Peyer's patch (tissue), 4 donors: ENCODE data around the gene ZNF526. TPM values are rescaled to one million over a fixed set of nuclear protein-coding genes. Genes with fewer than 3 reads are reported as not detected.

Experiments used
- DNase-seq, 3 donors: peaks; one replicate each; pipeline ENCODE4 v3.0.0-alpha.2; 2017 to 2019
- H3K27ac ChIP-seq, 4 donors: fragments of 200-600 bp; sonication (generic); one replicate each; pipeline ENCODE4 v1.5.1; 2016 to 2019
- H3K27me3 ChIP-seq, 2 donors: fragments of 200-600 bp; sonication (generic); one replicate each; pipeline ENCODE4 v1.5.1; 2019
- H3K36me3 ChIP-seq, 3 donors: fragments of 200-600 bp; sonication (generic); one replicate each; pipeline ENCODE4 v1.5.1; 2016 to 2019
- H3K4me1 ChIP-seq, 4 donors: fragments of 200-600 bp; sonication (generic); one replicate each; pipeline ENCODE4 v1.5.1; 2016 to 2019
- H3K4me3 ChIP-seq, 4 donors: fragments of 200-600 bp; sonication (generic); 1 replicate in 3 of 4; 2 replicates in 1 of 4; pipeline ENCODE4 v1.5.1; 2016 to 2019; ENCODE audit warnings: mild to moderate bottlenecking in 1 of 4
- H3K9me3 ChIP-seq, 4 donors: fragments of 200-600 bp; sonication (generic); one replicate each; pipeline ENCODE4 v1.5.1; 2016 to 2019; ENCODE audit warnings: mild to moderate bottlenecking in 1 of 4
- CTCF ChIP-seq, 6 experiments: fragments of 450-650 bp in 4 of 6; fragments of 200-600 bp in 2 of 6; sonication (generic) in 1 of 6; IDR thresholded peaks; one replicate each; pipeline ENCODE4 v1.5.1; 2017 to 2019; ENCODE audit warnings: antibody characterized with exemption in 6 of 6, mild to moderate bottlenecking in 3 of 6, moderate library complexity in 1 of 6
- POLR2A ChIP-seq, 2 donors: fragments of 450-650 bp; IDR thresholded peaks; one replicate each; pipeline ENCODE4 v1.5.1; 2017; ENCODE audit warnings: antibody characterized with exemption in 2 of 2, mild to moderate bottlenecking in 2 of 2, moderate library complexity in 2 of 2
- total RNA-seq, 4 donors: library from RNA; depleted of rRNA; stranded (reverse); fragments of >200 nt; gene quantifications; one replicate each; pipeline ENCODE4 v1.1.0, GENCODE V29; 2016

ZNF526 gene
- total RNA-seq, 4 donors from 2014 or later = 9.1 to 14.0 (median 12.3) TPM

- DNase-seq = peak in 2 of 3 donors; percentile 48 to 67
- Histone ChIP-seq H3K4me1 (peaks cover 0 to 53% (median 41%) of the 10 kb centered on the region in 4 donors), H3K4me3 (no peak overlapping the region), H3K9me3 (no peaks in the 10 kb centered on the region), H3K27ac (peak overlapping the region in 3 of 4 donors; percentile 7 to 64 (median 55)), H3K36me3 (peaks cover 0 to 54% (median 0%) of the 10 kb centered on the region in 3 donors), H3K27me3 (no peaks in the 10 kb centered on the region)
- TF ChIP-seq CTCF (IDR thresholded peaks at IDR 0.05) (no peak), POLR2A (IDR thresholded peaks at IDR 0.05) (no peak)
These were observed 22.7 kb upstream of the ZNF526 start for GRCh38 chr19:42197375-42197817.

- H3K27ac ChIP-seq = peak overlapping the region; percentile 66 to 93 (median 78)
- H3K4me1 ChIP-seq = peaks cover 0 to 64% (median 41%) of the 10 kb centered on the region in 4 donors
- DNase-seq = peak in 2 of 3 donors; percentile 92 to 93
- no peak for TF ChIP-seq CTCF (IDR thresholded peaks at IDR 0.05)
- no peak for TF ChIP-seq POLR2A (IDR thresholded peaks at IDR 0.05)
- H3K4me3 ChIP-seq = peak overlapping the region; percentile 16 to 41 (median 20)
- no peaks in the 10 kb centered on the region for H3K9me3 ChIP-seq
- peaks cover 0 to 68% (median 0%) of the 10 kb centered on the region in 3 donors for H3K36me3 ChIP-seq
- H3K27me3 ChIP-seq = no peaks in the 10 kb centered on the region
These were observed 21.3 kb upstream of the ZNF526 start for GRCh38 chr19:42198676-42199439.

- TF ChIP-seq CTCF (IDR thresholded peaks at IDR 0.05) (peak in 3 of 6 experiments; percentile 6 to 18 (median 8)), POLR2A (IDR thresholded peaks at IDR 0.05) (no peak)
- H3K36me3 ChIP-seq = peaks cover 0 to 76% (median 0%) of the 10 kb centered on the region in 3 donors
- H3K4me3 ChIP-seq = peak overlapping the region; percentile 16 to 41 (median 20)
- no peaks in the 10 kb centered on the region for H3K27me3 ChIP-seq
- DNase-seq = peak in 2 of 3 donors; percentile 74 to 77
- no peaks in the 10 kb centered on the region for H3K9me3 ChIP-seq
- H3K27ac ChIP-seq = peak overlapping the region; percentile 66 to 93 (median 78)
- H3K4me1 ChIP-seq = peaks cover 0 to 68% (median 39%) of the 10 kb centered on the region in 4 donors
These were observed 20.5 kb upstream of the ZNF526 start for GRCh38 chr19:42199440-42200115.

GRCh38 chr19:42200116-42200715, 19.9 kb upstream of the ZNF526 start:
- Histone ChIP-seq H3K36me3 (peaks cover 0 to 82% (median 0%) of the 10 kb centered on the region in 3 donors), H3K4me1 (peaks cover 0 to 68% (median 39%) of the 10 kb centered on the region in 4 donors), H3K27ac (peak overlapping the region; percentile 66 to 93 (median 78)), H3K4me3 (no peak overlapping the region), H3K27me3 (no peaks in the 10 kb centered on the region), H3K9me3 (no peaks in the 10 kb centered on the region)
- no peak for TF ChIP-seq POLR2A (IDR thresholded peaks at IDR 0.05)
- DNase-seq = no peak

- Histone ChIP-seq H3K36me3 (peaks cover 0 to 89% (median 0%) of the 10 kb centered on the region in 3 donors), H3K27ac (peak overlapping the region; percentile 59 to 93 (median 83)), H3K4me1 (peaks cover 0 to 64% (median 38%) of the 10 kb centered on the region in 4 donors), H3K27me3 (no peaks in the 10 kb centered on the region), H3K4me3 (peak overlapping the region in 1 of 4 donors; percentile 3), H3K9me3 (no peaks in the 10 kb centered on the region)
- TF ChIP-seq POLR2A (IDR thresholded peaks at IDR 0.05) = no peak
- TF ChIP-seq CTCF (IDR thresholded peaks at IDR 0.05) = no peak
- DNase-seq = peak in 2 of 3 donors; percentile 80 to 86
These were observed 18.4 kb upstream of the ZNF526 start for GRCh38 chr19:42201489-42202289.
